ENCODE measurements around the gene NAA16.
"Not testable (repeated sequence)": the region's sequence is repeated elsewhere in the genome, so short reads cannot be mapped to it uniquely, and the experiment has no call there.

DNA sequence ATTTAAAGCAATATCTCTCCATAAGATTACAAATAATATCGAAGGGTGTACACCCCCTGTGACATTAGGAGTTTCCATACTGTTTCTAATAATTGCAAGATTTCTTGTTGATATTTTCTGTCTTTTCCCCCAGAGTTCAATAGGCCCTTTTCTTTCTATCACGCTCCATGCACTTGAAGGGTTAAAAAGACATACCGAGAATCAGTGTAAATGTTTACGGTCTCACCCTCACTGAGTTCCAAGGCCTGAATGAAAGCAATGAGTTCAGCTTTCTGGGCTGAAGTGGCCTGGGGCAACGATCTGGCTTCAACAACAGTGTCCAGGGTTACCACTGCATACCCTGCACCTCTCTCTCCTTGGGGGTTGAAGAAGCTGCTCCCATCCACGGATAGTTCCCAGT is 110.3 kb downstream of the NAA16 start:
- not testable (repeated sequence) for TF ChIP-seq CTCF, POLR2AphosphoS5, POLR2A (IDR thresholded peaks at IDR 0.05)
